Endothelial cell of umbilical vein (primary cell): Measurements from ENCODE around the gene AGXT. TPM values are rescaled to one million over a fixed set of nuclear protein-coding genes. Genes with fewer than 3 reads are reported as not detected.

ENCODE experiments used
- Bru-seq: library from RNA; stranded (reverse); fragments of 400-500 nt; gene quantifications from one replicate; lab custom pipeline; 2021; lab: Mats Ljungman, UMichigan
- BruChase-seq, 2 experiments: library from RNA; stranded (reverse); fragments of 400-500 nt; gene quantifications; one replicate each; lab custom pipeline; 2021; lab: Mats Ljungman, UMichigan
- BruUV-seq: library from RNA; stranded (reverse); fragments of 400-500 nt; replicated peaks from 2 replicates; lab custom pipeline; 2021; lab: Mats Ljungman, UMichigan
- CTCF ChIA-PET: fragments of 300-600, 350-600 bp; sonication (Branson Sonifier 250); formaldehyde crosslinking; loops from one replicate; lab custom pipeline; 2021; ENCODE audit warnings: antibody characterized with exemption, inconsistent platforms; lab: Charles Lee
- POLR2A ChIA-PET: fragments of 300-600, 350-600 bp; sonication (Branson Sonifier 250); formaldehyde crosslinking; loops from one replicate; lab custom pipeline; 2021; ENCODE audit warnings: antibody characterized with exemption, inconsistent platforms; lab: Charles Lee
- DNase-seq: peaks from one replicate; pipeline ENCODE4 v3.0.0-alpha.2; 2011; ENCODE audit warnings: low read depth, low spot score
- FAIRE-seq: peaks from 2 replicates; lab custom pipeline; 2011; peaks lifted over from hg19 to GRCh38; lab: Jason Lieb, UNC
- H2AFZ ChIP-seq: 2 replicates; pipeline ENCODE4 v1.6.0; 2012; ENCODE audit warnings: low read depth, low read length, control low read depth, inconsistent platforms
- H3K27ac ChIP-seq: 2 replicates; pipeline ENCODE4 v1.5.1; 2011; ENCODE audit warnings: low read depth, mild to moderate bottlenecking, control low read depth, low read length, moderate library complexity; ENCODE audit not compliant: insufficient read depth
- H3K27me3 ChIP-seq, 2 experiments: 2 replicates each; pipeline versions ENCODE4 v1.6.0 to v1.6.1; 2011; ENCODE audit warnings: low read length in 2 of 2, mixed read lengths in 1 of 2; ENCODE audit not compliant: control insufficient read depth in 2 of 2, insufficient read depth in 2 of 2
- H3K36me3 ChIP-seq, 2 experiments: 2 replicates in 1 of 2; 3 replicates in 1 of 2; pipeline ENCODE4 v1.5.1; 2011; ENCODE audit warnings: low read length in 2 of 2, mild to moderate bottlenecking in 1 of 2, moderate library complexity in 1 of 2; ENCODE audit not compliant: control insufficient read depth in 2 of 2, insufficient read depth in 2 of 2; ENCODE audit errors: extremely low read depth in 1 of 2
- H3K4me1 ChIP-seq: 3 replicates; pipeline ENCODE4 v1.5.1; 2011; ENCODE audit warnings: mild to moderate bottlenecking, low read length; ENCODE audit not compliant: control insufficient read depth, insufficient read depth; ENCODE audit errors: extremely low read depth
- H3K4me2 ChIP-seq: 2 replicates; pipeline ENCODE4 v1.6.1; 2011; ENCODE audit warnings: low read length, control low read depth, mixed read lengths; ENCODE audit not compliant: insufficient read depth
- H3K4me3 ChIP-seq, 3 experiments: fragments of 200-600 bp in 1 of 3; sonication (generic), shearing (Covaris generic) in 1 of 3; replicated peaks in 1 of 3; 2 replicates each; pipeline ENCODE4 v1.5.1; 2011 to 2016; ENCODE audit warnings: control low read depth in 3 of 3, low read length in 3 of 3, mild to moderate bottlenecking in 2 of 3, inconsistent platforms in 1 of 3, low read depth in 1 of 3, moderate library complexity in 1 of 3; ENCODE audit not compliant: insufficient read depth in 1 of 3
- H3K79me2 ChIP-seq: 2 replicates; pipeline ENCODE4 v1.6.0; 2012; ENCODE audit warnings: low read length, inconsistent platforms; ENCODE audit not compliant: control insufficient read depth, insufficient read depth
- H3K9ac ChIP-seq: replicated peaks from 2 replicates; pipeline ENCODE3; 2011; ENCODE audit warnings: low read length, control low read depth; ENCODE audit not compliant: insufficient read depth; ENCODE audit errors: extremely low read depth
- H3K9me1 ChIP-seq: replicated peaks from 3 replicates; pipeline ENCODE4 v1.6.0; 2011; ENCODE audit warnings: mild to moderate bottlenecking, low read length; ENCODE audit not compliant: control insufficient read depth, insufficient read depth; ENCODE audit errors: extremely low read depth
- H3K9me3 ChIP-seq: replicated peaks from 2 replicates; pipeline ENCODE4 v1.5.1; 2012; ENCODE audit warnings: low read length, inconsistent platforms; ENCODE audit not compliant: control insufficient read depth, insufficient read depth
- H4K20me1 ChIP-seq: replicated peaks from 2 replicates; pipeline ENCODE3; 2011; ENCODE audit warnings: mild to moderate bottlenecking, low read length; ENCODE audit not compliant: control insufficient read depth, insufficient read depth; ENCODE audit errors: extremely low read depth
- EZH2 ChIP-seq: IDR thresholded peaks from 2 replicates; pipeline ENCODE4 v1.6.1; 2012; ENCODE audit warnings: borderline replicate concordance, low read depth, mild to moderate bottlenecking, moderate library complexity, low read length, inconsistent platforms; ENCODE audit not compliant: severe bottlenecking
- GATA2 ChIP-seq: IDR thresholded peaks from 2 replicates; pipeline ENCODE4 v1.7.0; 2011; ENCODE audit warnings: low read depth, mild to moderate bottlenecking, moderate library complexity, mixed read lengths, low read length; ENCODE audit not compliant: insufficient read length, insufficient read depth
- POLR2A ChIP-seq: IDR thresholded peaks from 2 replicates; pipeline ENCODE4 v1.6.1; 2012; ENCODE audit warnings: low read depth, mild to moderate bottlenecking, control low read depth, low read length
- POLR2AphosphoS5 ChIP-seq: IDR thresholded peaks from 2 replicates; pipeline ENCODE4 v1.6.1; 2012; ENCODE audit warnings: low read depth, mild to moderate bottlenecking, control low read depth, low read length, moderate library complexity; ENCODE audit not compliant: insufficient read depth
- dilution Hi-C: fragments of 300-500 bp; cut with MboI; formaldehyde crosslinking; loops from one replicate; pipeline ENCODE4 v1.15.0; 2019; ENCODE audit warnings: low sequenced_read_pairs; ENCODE audit not compliant: extremely low pct_ligation_motif_present
- intact Hi-C: fragments of 100-400 bp; cut with micrococcal nuclease; formaldehyde crosslinking; loops from one replicate; pipeline ENCODE4 v1.10.0; 2022
- long read RNA-seq: library from polyadenylated mRNA; stranded (forward); transcript quantifications from one replicate; pipeline ENCODE4 v2.0.0, GENCODE V29; 2021
- polyA minus RNA-seq, 3 experiments: library from RNA; depleted of rRNA, polyadenylated mRNA; stranded (reverse); fragments of >200 nt; gene quantifications; 1 replicate in 1 of 3; 2 replicates in 2 of 3; pipeline ENCODE4 v1.2.3, GENCODE V29; 2011
- polyA plus RNA-seq, 4 experiments: library from polyadenylated mRNA; depleted of rRNA in 3 of 4; stranded (reverse) in 3 of 4; unstranded in 1 of 4; fragments of >200 nt; gene quantifications; 2 replicates each; pipeline versions ENCODE4 v1.2.1 to v1.2.3, GENCODE V29; 2011 to 2012; ENCODE audit warnings: missing spikeins in 1 of 4
- total RNA-seq: library from RNA; stranded (reverse); gene quantifications from 2 replicates; pipeline ENCODE4 v1.2.3, GENCODE V29; 2021
- TF ChIP-seq, protein P1 (sequence below), 2 donors: IDR thresholded peaks; 1 replicate in 1 of 2; 2 replicates in 1 of 2; pipeline ENCODE4 v1.5.1; 2011; ENCODE audit warnings: low read length in 2 of 2, mild to moderate bottlenecking in 2 of 2, moderate library complexity in 2 of 2, control low read depth in 1 of 2, inconsistent platforms in 1 of 2, low read depth in 1 of 2; ENCODE audit not compliant: insufficient read depth in 1 of 2; ENCODE audit errors: extremely low read depth in 1 of 2

Gene AGXT
- not detected in 2 replicates for total RNA-seq
- polyA plus RNA-seq = not detected in 2 replicates
- polyA plus RNA-seq (2011; cell fraction: cytosol; rRNA removed) = not detected in 2 replicates
- polyA plus RNA-seq (2011; cell fraction: nucleus; rRNA removed) = not detected in 2 replicates
- not detected in 2 replicates for polyA plus RNA-seq (2012)
- polyA minus RNA-seq = not detected in 2 replicates
- polyA minus RNA-seq (2011; cell fraction: cytosol; rRNA and poly(A)+ RNA removed) = not detected
- polyA minus RNA-seq (2011; cell fraction: nucleus; rRNA and poly(A)+ RNA removed) = not detected in 2 replicates
- Bru-seq, nascent RNA = not detected
- not detected for BruChase-seq, experiment 1, labeled RNA remaining after a 6-hour chase
- BruChase-seq, experiment 2, labeled RNA remaining after a 2-hour chase = not detected
- long read RNA-seq = 0 reads

DNA sequence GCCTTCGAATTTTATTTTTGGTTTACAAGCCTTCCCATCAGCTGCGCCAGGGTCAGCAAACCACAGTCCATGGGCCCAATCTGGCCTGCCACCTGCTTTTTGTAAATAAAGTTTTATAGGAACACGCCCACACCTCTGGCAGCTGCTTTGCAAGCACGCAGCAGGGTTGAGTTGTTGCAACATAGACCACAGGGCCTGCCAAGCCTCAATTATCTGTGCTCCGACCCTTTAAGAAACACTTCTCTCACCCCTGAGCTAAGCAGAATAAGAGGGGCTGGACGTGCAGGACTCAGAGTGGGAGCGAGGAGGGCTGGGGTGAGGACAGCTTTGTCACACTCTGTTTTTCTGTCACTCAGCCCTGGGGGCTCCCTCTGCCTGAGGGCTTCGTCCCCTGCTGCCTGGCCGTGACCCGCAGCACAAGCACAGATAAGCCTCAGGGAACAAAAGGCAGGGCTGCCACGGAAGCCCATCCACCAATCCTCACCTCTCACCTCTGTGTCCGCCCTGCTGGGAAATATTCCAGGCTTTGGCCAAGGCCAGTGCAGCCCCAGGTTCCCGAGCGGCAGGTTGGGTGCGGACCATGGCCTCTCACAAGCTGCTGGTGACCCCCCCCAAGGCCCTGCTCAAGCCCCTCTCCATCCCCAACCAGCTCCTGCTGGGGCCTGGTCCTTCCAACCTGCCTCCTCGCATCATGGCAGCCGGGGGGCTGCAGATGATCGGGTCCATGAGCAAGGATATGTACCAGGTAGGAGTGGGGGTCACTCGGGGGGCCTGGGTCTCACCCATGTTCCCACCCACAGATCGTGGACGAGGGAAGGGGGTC is at the start of gene AGXT:
Gene AGXT, plus strand, starts transcription at position 539 of the 823 bp plus-strand sequence. Its CDS starts 42 bp downstream, at position 581.
- Histone ChIP-seq H3K27me3 (peaks cover 0 to 4% of the 10 kb centered on the region in 2 experiments), H3K27ac (no peak within 1 kb of the TSS), H3K4me2 (no peak within 1 kb of the TSS), H3K9me3 (no peaks in the 10 kb centered on the region), H3K9ac (no peak within 1 kb of the TSS), H3K79me2 (no peaks in the 10 kb centered on the region), H3K9me1 (no peaks in the 10 kb centered on the region), H2AFZ (no peak within 1 kb of the TSS), H3K4me1 (no peaks in the 10 kb centered on the region), H3K36me3 (no peaks in the 10 kb centered on the region), H4K20me1 (no peaks in the 10 kb centered on the region), H3K4me3 (no peak within 1 kb of the TSS)
- FAIRE-seq (no peak), DNase-seq (no peak)
- dilution Hi-C loops = no loop called here
- intact Hi-C loops = no loop called here
- TF ChIP-seq POLR2AphosphoS5 (no peak), GATA2 (no peak), POLR2A (no peak)
- BruUV-seq = no TSS peak
- CTCF ChIA-PET = no interaction called here
- POLR2A ChIA-PET = no interaction called here

DNA sequence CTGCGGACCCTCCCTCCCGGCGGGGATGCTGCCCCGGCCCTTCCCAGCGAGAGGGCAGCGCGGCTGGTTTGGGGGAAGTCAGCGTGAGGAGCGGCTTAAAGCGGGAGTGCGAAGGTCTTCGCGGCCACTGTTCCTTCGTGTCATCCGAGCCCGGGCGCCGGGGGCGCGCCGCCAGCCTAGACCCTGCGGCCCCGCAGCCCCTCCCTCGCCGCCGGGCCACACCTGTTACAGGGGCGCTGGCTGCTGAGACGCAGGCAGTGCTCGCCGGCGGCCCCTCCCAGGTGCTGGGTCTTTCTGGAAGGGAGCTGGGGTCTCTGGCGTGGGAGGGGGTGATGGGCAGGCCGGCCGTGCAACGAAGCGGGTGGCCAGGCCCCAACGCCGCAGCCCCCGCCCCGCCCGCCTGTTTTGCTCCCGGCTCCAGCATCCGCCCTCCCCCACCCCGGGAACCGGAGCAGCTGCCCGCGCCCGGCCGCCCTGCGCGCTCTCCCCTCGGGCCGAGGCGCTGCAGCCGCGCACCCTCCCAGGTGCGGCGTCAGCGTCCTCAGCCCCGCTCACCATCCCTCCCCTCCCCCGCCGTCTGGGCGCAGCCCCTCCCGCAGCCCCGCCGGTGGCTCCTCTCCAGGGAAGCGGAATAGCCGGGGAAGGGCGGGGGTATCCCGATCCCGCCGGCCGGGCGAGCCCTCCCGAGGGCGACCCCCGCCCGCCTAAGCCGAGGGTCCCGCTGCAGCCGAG is 49.3 kb upstream of the AGXT start:
- no peaks in the 10 kb centered on the region for H3K36me3 ChIP-seq
- H3K27me3 ChIP-seq = peaks cover 38 to 47% of the 10 kb centered on the region in 2 experiments
- no peak overlapping the region for H3K9ac ChIP-seq
- H3K9me1 ChIP-seq = no peaks in the 10 kb centered on the region
- H3K27ac ChIP-seq = no peak overlapping the region
- dilution Hi-C loops (no loop called here), intact Hi-C loops (no loop called here)
- H3K79me2 ChIP-seq = no peaks in the 10 kb centered on the region
- no peak for FAIRE-seq
- ChIA-PET CTCF (interaction anchor here (0.6 to 0.7 kb wide), 2 partner anchors 231 to 305 kb away, joined by 3 to 6 read pairs; no protein-coding TSS in a partner anchor), POLR2A (no interaction called here)
- TF ChIP-seq EZH2 = peak; percentile 56
- TF ChIP-seq GATA2 = no peak
- TF ChIP-seq, protein P1, sequence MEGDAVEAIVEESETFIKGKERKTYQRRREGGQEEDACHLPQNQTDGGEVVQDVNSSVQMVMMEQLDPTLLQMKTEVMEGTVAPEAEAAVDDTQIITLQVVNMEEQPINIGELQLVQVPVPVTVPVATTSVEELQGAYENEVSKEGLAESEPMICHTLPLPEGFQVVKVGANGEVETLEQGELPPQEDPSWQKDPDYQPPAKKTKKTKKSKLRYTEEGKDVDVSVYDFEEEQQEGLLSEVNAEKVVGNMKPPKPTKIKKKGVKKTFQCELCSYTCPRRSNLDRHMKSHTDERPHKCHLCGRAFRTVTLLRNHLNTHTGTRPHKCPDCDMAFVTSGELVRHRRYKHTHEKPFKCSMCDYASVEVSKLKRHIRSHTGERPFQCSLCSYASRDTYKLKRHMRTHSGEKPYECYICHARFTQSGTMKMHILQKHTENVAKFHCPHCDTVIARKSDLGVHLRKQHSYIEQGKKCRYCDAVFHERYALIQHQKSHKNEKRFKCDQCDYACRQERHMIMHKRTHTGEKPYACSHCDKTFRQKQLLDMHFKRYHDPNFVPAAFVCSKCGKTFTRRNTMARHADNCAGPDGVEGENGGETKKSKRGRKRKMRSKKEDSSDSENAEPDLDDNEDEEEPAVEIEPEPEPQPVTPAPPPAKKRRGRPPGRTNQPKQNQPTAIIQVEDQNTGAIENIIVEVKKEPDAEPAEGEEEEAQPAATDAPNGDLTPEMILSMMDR (IDR thresholded peaks at IDR 0.05; ENCODE audit: extremely low read depth in 1 of 2, insufficient read depth in 1 of 2, low read depth in 1 of 2, low read length in 2 of 2) = no peak
- no TSS peak for BruUV-seq
- no peaks in the 10 kb centered on the region for H4K20me1 ChIP-seq
- no peaks in the 10 kb centered on the region for H3K9me3 ChIP-seq
- no peak overlapping the region for H3K4me3 ChIP-seq
- no peak overlapping the region for H2AFZ ChIP-seq
- no peak for DNase-seq
- no peak overlapping the region for H3K4me2 ChIP-seq
- no peaks in the 10 kb centered on the region for H3K4me1 ChIP-seq
